Activated CD4-positive, CD25-positive, alpha-beta regulatory T cell treated with anti-CD3 and anti-CD28 coated beads, Interleukin-2, amount 50 U/mL, for 72 hours (primary cell): ENCODE measurements around the gene NCAPD2.

Experiments used
- DNase-seq: peaks from one replicate; pipeline ENCODE4 v3.0.0; 2021

The NCAPD2 gene

DNA sequence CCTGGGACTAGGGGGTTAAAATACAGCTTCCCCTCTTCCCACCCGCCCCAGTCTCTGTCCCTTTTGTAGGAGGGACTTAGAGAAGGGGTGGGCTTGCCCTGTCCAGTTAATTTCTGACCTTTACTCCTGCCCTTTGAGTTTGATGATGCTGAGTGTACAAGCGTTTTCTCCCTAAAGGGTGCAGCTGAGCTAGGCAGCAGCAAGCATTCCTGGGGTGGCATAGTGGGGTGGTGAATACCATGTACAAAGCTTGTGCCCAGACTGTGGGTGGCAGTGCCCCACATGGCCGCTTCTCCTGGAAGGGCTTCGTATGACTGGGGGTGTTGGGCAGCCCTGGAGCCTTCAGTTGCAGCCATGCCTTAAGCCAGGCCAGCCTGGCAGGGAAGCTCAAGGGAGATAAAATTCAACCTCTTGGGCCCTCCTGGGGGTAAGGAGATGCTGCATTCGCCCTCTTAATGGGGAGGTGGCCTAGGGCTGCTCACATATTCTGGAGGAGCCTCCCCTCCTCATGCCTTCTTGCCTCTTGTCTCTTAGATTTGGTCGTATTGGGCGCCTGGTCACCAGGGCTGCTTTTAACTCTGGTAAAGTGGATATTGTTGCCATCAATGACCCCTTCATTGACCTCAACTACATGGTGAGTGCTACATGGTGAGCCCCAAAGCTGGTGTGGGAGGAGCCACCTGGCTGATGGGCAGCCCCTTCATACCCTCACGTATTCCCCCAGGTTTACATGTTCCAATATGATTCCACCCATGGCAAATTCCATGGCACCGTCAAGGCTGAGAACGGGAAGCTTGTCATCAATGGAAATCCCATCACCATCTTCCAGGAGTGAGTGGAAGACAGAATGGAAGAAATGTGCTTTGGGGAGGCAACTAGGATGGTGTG, 42.3 kb downstream of the NCAPD2 start:
- DNase-seq, result no peak

- no peak for DNase-seq
Observed at GRCh38 chr12:6536894-6537579, 43.1 kb downstream of the NCAPD2 start.

- DNase-seq, result peak; percentile 83
Observed at GRCh38 chr12:6537580-6538419, 43.9 kb downstream of the NCAPD2 start.

- no peak for DNase-seq
Observed at GRCh38 chr12:6538420-6539313, 44.8 kb downstream of the NCAPD2 start.

- no peak for DNase-seq
Observed at GRCh38 chr12:6539314-6539682, 45.4 kb downstream of the NCAPD2 start.

DNA sequence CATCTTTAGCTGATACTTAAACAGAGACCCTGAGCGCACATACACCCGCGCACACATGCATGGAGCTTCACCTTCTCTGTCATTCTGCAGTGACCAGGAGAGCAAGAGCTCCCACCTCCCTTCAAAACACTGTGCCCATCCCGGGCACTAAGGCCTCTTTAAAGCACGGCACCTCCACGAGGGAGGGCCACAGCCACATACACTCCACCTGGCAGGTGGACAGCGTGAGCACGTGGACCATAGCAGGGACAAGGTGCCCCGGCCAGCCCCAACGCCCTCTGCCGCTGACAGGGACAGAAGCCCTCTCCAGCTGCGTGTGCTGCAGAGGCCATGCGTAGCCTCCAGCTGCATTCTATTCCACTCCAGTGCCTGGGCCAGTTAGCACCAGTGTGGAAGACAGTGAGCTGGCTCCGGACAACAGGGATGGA, 45.8 kb downstream of the NCAPD2 start:
- DNase-seq, result no peak

GRCh38 chr12:6540181-6540877, 46.4 kb downstream of the NCAPD2 start:
- DNase-seq, result peak; percentile 58

- DNase-seq, result no peak
Observed at GRCh38 chr12:6541371-6542165, 47.7 kb downstream of the NCAPD2 start.

DNA sequence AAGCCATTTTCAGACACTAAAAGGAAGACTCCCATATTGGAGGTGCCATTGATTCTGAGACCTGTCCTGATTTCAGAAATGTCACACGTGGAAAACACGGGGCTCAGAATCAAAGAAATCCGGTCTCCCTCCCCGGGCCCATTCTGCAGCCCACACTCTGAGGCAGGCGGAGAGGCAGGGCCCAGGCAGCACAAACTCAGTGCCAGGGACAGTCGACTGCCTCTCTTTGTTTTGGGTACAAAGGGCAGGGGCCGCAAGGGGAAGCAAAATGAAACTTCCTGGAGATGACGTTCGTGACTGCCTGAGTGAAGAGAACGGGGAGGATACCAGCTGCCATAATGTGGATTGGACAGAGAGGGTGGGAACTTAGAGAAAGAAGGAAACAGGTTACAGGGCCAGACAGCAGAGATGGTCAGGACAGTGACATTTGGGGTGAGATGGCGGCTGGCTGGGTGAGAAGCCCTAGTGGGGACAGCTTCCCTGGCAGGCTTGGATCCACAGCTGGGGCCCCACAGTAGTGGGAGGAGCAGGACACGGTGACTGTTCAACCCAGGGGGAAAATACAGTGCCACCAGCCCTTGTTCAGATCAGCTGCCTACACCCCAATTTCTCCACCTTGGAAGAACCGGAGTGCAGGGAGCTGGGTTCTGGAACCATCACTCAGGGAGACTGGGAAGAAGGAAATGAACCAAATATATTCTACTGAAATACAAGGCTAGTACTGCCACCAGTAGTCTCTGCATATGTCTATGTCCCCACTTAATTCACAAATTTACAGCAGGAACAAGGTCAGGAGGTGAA, 48.5 kb downstream of the NCAPD2 start:
- DNase-seq, result no peak

GRCh38 chr12:6546016-6546415, 52.1 kb downstream of the NCAPD2 start:
- no peak for DNase-seq

- DNase-seq, result no peak
Observed at GRCh38 chr12:6547566-6547965, 53.7 kb downstream of the NCAPD2 start.

DNA sequence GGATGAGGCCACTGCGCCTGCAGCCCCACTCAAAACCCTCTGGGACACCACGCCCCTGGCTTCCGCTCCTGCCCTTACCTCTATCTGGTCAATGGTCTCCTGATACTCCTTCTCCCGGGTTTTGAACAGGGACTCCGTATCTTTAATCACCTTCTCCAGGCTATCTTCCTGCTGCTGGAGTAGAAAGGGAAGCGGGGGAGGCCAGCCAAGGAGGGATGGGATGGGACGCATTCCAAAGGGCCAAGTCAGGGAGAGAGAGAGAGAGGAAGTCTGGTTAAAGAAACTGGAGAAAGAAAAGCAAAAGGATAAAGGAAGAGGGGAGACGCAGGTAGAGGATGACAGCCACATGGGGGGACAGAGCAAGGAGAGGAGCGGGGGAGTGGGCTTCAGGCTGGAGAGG, 54.1 kb downstream of the NCAPD2 start:
- DNase-seq, result no peak

- DNase-seq, result no peak
Observed at GRCh38 chr12:6548556-6548955, 54.7 kb downstream of the NCAPD2 start.

DNA sequence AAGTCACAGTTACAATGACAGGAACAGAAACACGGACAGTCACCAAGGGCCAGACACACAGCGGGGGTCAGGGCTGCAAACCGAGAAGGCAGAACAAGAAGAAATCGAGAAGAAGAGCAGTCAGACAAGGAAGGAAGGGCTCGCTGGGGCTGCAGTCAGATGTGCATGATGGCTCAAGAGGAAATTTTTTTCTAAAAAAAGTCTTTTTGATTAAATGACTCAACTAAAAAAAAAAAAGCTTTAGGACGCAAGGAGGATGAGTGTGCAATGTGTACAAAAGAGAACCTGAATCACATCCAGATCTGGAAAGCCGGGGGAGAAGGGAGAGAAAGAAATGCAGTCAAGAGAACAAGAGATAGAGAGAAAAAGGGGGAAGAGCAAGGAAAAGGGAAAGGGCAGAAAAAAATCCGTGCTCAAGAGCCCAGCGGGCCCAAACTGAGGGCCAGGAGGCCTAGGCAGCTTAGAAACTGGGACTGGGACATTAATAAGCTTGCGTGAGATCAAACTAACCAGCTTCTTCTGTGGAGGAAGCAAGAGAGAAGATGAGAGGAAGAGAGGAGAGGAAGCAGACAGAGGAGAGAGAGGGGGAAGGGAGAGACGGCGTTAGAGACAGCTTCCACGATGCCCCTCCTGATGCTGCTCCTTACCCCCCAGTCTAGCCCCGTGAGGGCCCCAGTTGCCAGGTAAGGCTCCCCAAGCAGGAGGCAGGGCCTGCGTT, 55.2 kb downstream of the NCAPD2 start:
- DNase-seq, result no peak

- no peak for DNase-seq
Observed at GRCh38 chr12:6549684-6550151, 55.8 kb downstream of the NCAPD2 start.

DNA sequence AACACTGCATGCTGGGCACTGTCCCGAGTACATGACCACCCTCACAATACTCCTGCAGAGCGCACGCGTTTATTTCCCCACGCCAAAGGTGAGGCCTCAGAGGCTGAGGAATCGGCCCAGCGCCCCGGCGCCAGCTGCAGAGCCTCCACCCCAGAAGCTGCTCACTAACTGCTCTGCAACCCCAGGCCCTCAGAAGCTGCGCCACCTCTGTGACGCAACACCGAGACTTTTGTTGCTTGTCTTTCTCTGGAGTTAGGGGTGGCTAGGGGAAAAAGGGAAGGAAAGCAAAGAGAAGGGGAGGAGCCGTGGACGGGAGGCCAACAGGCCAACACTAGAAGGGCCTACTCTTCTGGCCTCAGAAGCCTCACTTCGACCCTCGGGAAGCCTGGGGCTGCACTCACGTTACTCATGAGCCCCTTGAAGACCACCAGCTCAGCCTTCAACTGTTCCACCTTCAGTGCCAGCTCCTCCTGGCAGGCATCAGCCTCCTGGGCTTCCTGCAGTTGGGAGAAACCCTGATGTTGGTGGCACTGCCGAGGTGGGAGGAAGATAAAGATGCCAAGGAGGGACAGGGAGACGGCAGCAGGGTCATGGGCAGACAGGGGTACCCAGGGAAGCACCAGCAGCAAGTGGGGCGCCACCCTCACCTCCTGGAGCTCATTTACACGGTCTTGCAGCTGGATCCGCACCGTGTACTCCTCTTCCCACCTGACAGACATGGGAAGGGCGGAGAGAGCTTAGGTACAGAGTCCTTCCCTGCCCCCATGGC, 56.6 kb downstream of the NCAPD2 start:
- no peak for DNase-seq

DNA sequence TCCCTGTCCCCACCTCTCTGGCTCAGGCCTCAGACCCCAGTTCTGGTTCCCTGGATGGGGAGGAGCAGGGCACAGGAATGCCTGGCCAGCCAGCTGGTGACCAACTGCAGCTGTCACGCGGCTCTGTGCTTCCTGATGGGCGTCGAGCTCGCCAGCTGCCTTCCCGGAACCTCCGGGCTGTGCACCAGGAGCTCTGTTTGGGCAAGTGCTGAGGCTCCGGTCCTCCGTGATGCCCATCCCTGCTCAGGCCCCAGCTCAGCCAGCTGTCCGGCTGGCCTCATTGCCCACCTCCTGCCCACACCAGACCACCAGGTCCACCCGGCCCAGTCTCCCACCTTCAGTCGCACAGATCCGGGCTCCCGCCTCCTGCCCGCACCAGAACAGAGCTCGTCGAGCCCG, 57.2 kb downstream of the NCAPD2 start:
- DNase-seq, result no peak

DNA sequence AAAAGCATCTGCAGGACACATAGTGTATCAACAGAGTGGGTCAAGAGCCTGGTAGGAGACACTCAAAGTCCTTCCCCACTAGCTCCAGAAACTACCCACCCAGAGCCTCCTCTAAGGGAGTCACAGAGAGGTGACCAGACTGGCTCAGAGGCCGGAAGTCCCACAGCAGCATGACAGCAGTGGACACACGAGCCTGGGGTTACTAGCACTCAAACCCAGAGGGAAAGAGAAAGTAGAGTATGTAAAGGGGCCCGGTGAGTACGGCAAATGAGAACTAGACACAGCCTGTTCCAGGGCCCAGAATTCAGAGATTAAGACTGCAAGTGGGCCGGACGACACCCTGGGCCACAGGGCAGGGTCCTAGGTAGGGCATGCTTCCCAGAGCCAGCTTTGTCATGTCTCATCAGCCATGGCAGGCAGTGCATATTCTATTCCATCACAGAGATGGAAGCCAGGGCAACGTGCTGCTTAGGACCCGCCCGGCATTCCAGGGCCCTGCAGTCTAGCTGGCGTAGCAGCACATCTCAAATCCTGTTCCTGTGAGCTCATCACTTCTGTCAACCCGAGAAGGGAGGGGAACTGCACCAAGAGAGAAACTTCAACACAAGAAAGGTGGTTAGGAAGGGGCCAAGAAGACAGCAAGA, 57.7 kb downstream of the NCAPD2 start:
- no peak for DNase-seq
